H1 (cell line): ENCODE results near the gene FBXO41. TPM values are rescaled to one million over a fixed set of nuclear protein-coding genes. Genes with fewer than 3 reads are reported as not detected.
A peak's percentile ranks its signal among the peaks of the same experiment; 100 is the strongest.

Experiments
- CTCF ChIA-PET: fragments of 300-600 bp; sonication (Branson Sonifier 250); formaldehyde crosslinking; loops from one replicate; lab custom pipeline; 2021; ENCODE audit not compliant: partially characterized antibody; lab: Charles Lee
- POLR2A ChIA-PET: fragments of 300-600 bp; sonication (Branson Sonifier 250); formaldehyde crosslinking; loops from one replicate; lab custom pipeline; 2021; ENCODE audit warnings: inconsistent platforms; ENCODE audit not compliant: partially characterized antibody; lab: Charles Lee
- DNase-seq, 2 experiments: peaks; one replicate each; pipeline versions ENCODE4 v3.0.0 to v3.0.0-alpha.2; 2010 to 2022; ENCODE audit warnings: low spot score in 2 of 2, low read depth in 1 of 2, mixed read lengths in 1 of 2
- FAIRE-seq: peaks from 2 replicates; lab custom pipeline; 2011; peaks lifted over from hg19 to GRCh38; lab: Jason Lieb, UNC
- H2AFZ ChIP-seq: 2 replicates; pipeline ENCODE4 v1.8.1; 2012; ENCODE audit warnings: low read length, inconsistent platforms
- H2AK5ac ChIP-seq: 2 replicates; pipeline ENCODE4 v1.6.1; 2013; ENCODE audit warnings: low read depth, low read length
- H2BK120ac ChIP-seq: replicated peaks from 2 replicates; pipeline ENCODE3; 2013; ENCODE audit warnings: low read depth, low read length, inconsistent platforms
- H2BK12ac ChIP-seq: 2 replicates; pipeline ENCODE4 v1.6.1; 2013; ENCODE audit warnings: low read depth, low read length
- H2BK15ac ChIP-seq: 2 replicates; pipeline ENCODE4 v1.6.1; 2013; ENCODE audit warnings: low read length
- H2BK20ac ChIP-seq: 2 replicates; pipeline ENCODE4 v1.6.1; 2013; ENCODE audit warnings: low read length
- H2BK5ac ChIP-seq: 2 replicates; pipeline ENCODE4 v1.6.1; 2013; ENCODE audit warnings: low read depth, low read length
- H3K14ac ChIP-seq: 2 replicates; pipeline ENCODE4 v1.6.1; 2013; ENCODE audit warnings: inconsistent platforms; ENCODE audit not compliant: insufficient read length
- H3K18ac ChIP-seq: 2 replicates; pipeline ENCODE4 v1.6.1; 2013; ENCODE audit warnings: low read length; ENCODE audit errors: extremely low read depth
- H3K23ac ChIP-seq: 2 replicates; pipeline ENCODE4 v1.6.1; 2013; ENCODE audit warnings: inconsistent platforms; ENCODE audit not compliant: insufficient read length
- H3K23me2 ChIP-seq: 2 replicates; pipeline ENCODE4 v1.6.1; 2013; ENCODE audit warnings: low read depth, low read length
- H3K27ac ChIP-seq: 2 replicates; pipeline ENCODE4 v1.6.1; 2011; ENCODE audit warnings: low read depth, low read length, inconsistent platforms
- H3K27me3 ChIP-seq, 4 experiments: replicated peaks in 1 of 4; 1 replicate in 1 of 4; 2 replicates in 3 of 4; pipeline versions ENCODE4 v1.6.1 to v1.8.1; 2011 to 2013; ENCODE audit warnings: low read length in 3 of 4, mild to moderate bottlenecking in 3 of 4, inconsistent platforms in 2 of 4, mixed read lengths in 2 of 4, moderate library complexity in 1 of 4; ENCODE audit not compliant: control insufficient read depth in 3 of 4, insufficient read depth in 3 of 4; ENCODE audit errors: extremely low read depth in 1 of 4
- H3K36me3 ChIP-seq, 4 experiments: 2 replicates each; pipeline versions ENCODE4 v1.6.1 to v1.8.1; 2011 to 2013; ENCODE audit warnings: mild to moderate bottlenecking in 4 of 4, low read length in 3 of 4, moderate library complexity in 2 of 4, control low read depth in 1 of 4, inconsistent platforms in 1 of 4; ENCODE audit not compliant: insufficient read depth in 4 of 4, control insufficient read depth in 2 of 4
- H3K4ac ChIP-seq: replicated peaks from 2 replicates; pipeline ENCODE3; 2013; ENCODE audit warnings: low read length, low read depth, mixed read lengths, inconsistent platforms; ENCODE audit not compliant: insufficient read length
- H3K4me1 ChIP-seq, 4 experiments: replicated peaks in 1 of 4; 1 replicate in 1 of 4; 2 replicates in 3 of 4; pipeline versions ENCODE4 v1.6.1 to v1.8.1; 2011 to 2013; ENCODE audit warnings: low read length in 3 of 4, inconsistent platforms in 2 of 4, mixed read lengths in 1 of 4; ENCODE audit not compliant: insufficient read depth in 4 of 4, control insufficient read depth in 3 of 4
- H3K4me2 ChIP-seq, 2 experiments: 2 replicates each; pipeline versions ENCODE4 v1.6.1 to v1.8.1; 2011 to 2013; ENCODE audit warnings: low read depth in 2 of 2, low read length in 2 of 2, control low read depth in 1 of 2, inconsistent platforms in 1 of 2, mild to moderate bottlenecking in 1 of 2; ENCODE audit not compliant: insufficient read depth in 1 of 2
- H3K4me3 ChIP-seq, 4 experiments: fragments of 200-600, 300-600 bp in 1 of 4; sonication (generic), shearing (Covaris generic), sonication (Bioruptor Twin) in 1 of 4; 2 replicates each; pipeline versions ENCODE4 v1.5.1 to v1.8.1; 2011 to 2016; ENCODE audit warnings: low read length in 4 of 4, low read depth in 3 of 4, control low read depth in 2 of 4, inconsistent platforms in 2 of 4, mild to moderate bottlenecking in 2 of 4, mixed read lengths in 1 of 4, moderate library complexity in 1 of 4; ENCODE audit not compliant: insufficient read depth in 2 of 4; ENCODE audit errors: extremely low read depth in 1 of 4
- H3K56ac ChIP-seq: replicated peaks from 2 replicates; pipeline ENCODE3; 2013; ENCODE audit warnings: low read depth, mild to moderate bottlenecking, mixed read lengths, low read length, inconsistent platforms; ENCODE audit not compliant: insufficient read length
- H3K79me1 ChIP-seq: 2 replicates; pipeline ENCODE4 v1.6.1; 2013; ENCODE audit warnings: low read depth, low read length, control low read depth
- H3K79me2 ChIP-seq, 2 experiments: 2 replicates each; pipeline versions ENCODE4 v1.6.1 to v1.8.1; 2012 to 2013; ENCODE audit warnings: low read length in 2 of 2, mild to moderate bottlenecking in 2 of 2, inconsistent platforms in 1 of 2; ENCODE audit not compliant: insufficient read depth in 2 of 2, control insufficient read depth in 1 of 2
- H3K9ac ChIP-seq, 4 experiments: replicated peaks in 1 of 4; 1 replicate in 1 of 4; 2 replicates in 3 of 4; pipeline versions ENCODE4 v1.6.1 to v1.8.1; 2011 to 2013; ENCODE audit warnings: low read depth in 3 of 4, low read length in 3 of 4, control low read depth in 2 of 4, mild to moderate bottlenecking in 2 of 4, moderate library complexity in 2 of 4, inconsistent platforms in 1 of 4; ENCODE audit errors: extremely low read depth in 1 of 4
- H3K9me3 ChIP-seq, 2 experiments: 2 replicates each; pipeline versions ENCODE4 v1.6.1 to v1.8.1; 2012 to 2013; ENCODE audit warnings: mild to moderate bottlenecking in 2 of 2, moderate library complexity in 2 of 2, control low read depth in 1 of 2, inconsistent platforms in 1 of 2, low read depth in 1 of 2, low read length in 1 of 2, mixed read lengths in 1 of 2; ENCODE audit not compliant: insufficient read depth in 2 of 2
- H4K20me1 ChIP-seq, 2 experiments: replicated peaks in 1 of 2; 2 replicates each; pipeline versions ENCODE3 to v1.8.1; 2011 to 2013; ENCODE audit warnings: inconsistent platforms in 2 of 2, low read length in 2 of 2, mild to moderate bottlenecking in 1 of 2; ENCODE audit not compliant: insufficient read depth in 2 of 2, control insufficient read depth in 1 of 2
- H4K5ac ChIP-seq: 2 replicates; pipeline ENCODE4 v1.6.1; 2013; ENCODE audit warnings: low read length, low read depth, mixed read lengths, inconsistent platforms; ENCODE audit not compliant: insufficient read length
- H4K8ac ChIP-seq: 2 replicates; pipeline ENCODE4 v1.8.0; 2013; ENCODE audit warnings: mild to moderate bottlenecking, moderate library complexity, low read length, inconsistent platforms; ENCODE audit not compliant: insufficient read depth; ENCODE audit errors: extremely low read depth
- H4K91ac ChIP-seq: replicated peaks from 2 replicates; pipeline ENCODE3; 2013; ENCODE audit warnings: low read length, mixed read lengths, inconsistent platforms; ENCODE audit not compliant: insufficient read length
- ATF3 ChIP-seq: IDR thresholded peaks from 2 replicates; pipeline ENCODE4 v1.6.1; 2011; ENCODE audit warnings: low read depth, mild to moderate bottlenecking, low read length; ENCODE audit not compliant: insufficient read depth
- CHD1 ChIP-seq: IDR thresholded peaks from 2 replicates; pipeline ENCODE4 v1.6.1; 2012; ENCODE audit warnings: low read depth, low read length, improper control_type of control experiment
- GABPA ChIP-seq: IDR thresholded peaks from 2 replicates; pipeline ENCODE4 v1.6.1; 2011; ENCODE audit warnings: mild to moderate bottlenecking, low read length, moderate library complexity, borderline replicate concordance; ENCODE audit not compliant: insufficient read depth
- PHF8 ChIP-seq: fragments of 200-600 bp; sonication (generic); conservative IDR thresholded peaks from 2 replicates; pipeline ENCODE4 v1.7.1; 2012; ENCODE audit warnings: low read depth, mild to moderate bottlenecking, inconsistent platforms, low read length, moderate library complexity
- RAD21 ChIP-seq, 2 experiments: IDR thresholded peaks in 1 of 2; conservative IDR thresholded peaks in 1 of 2; 2 replicates each; pipeline ENCODE4 v1.6.1; 2011; ENCODE audit warnings: low read depth in 2 of 2, low read length in 2 of 2, improper control_type of control experiment in 1 of 2, inconsistent platforms in 1 of 2, mild to moderate bottlenecking in 1 of 2, moderate library complexity in 1 of 2
- RBBP5 ChIP-seq: IDR thresholded peaks from 2 replicates; pipeline ENCODE4 v1.7.1; 2012; ENCODE audit warnings: low read depth, mild to moderate bottlenecking, inconsistent platforms, low read length, moderate library complexity, borderline replicate concordance
- SP2 ChIP-seq: IDR thresholded peaks from 2 replicates; pipeline ENCODE4 v1.6.1; 2012; ENCODE audit warnings: mild to moderate bottlenecking, low read length, inconsistent platforms
- SRF ChIP-seq: IDR thresholded peaks from 2 replicates; pipeline ENCODE4 v1.6.1; 2011; ENCODE audit warnings: mild to moderate bottlenecking, low read depth, low read length, moderate library complexity
- TCF12 ChIP-seq: IDR thresholded peaks from 2 replicates; pipeline ENCODE4 v1.6.1; 2011; ENCODE audit warnings: low read depth, mild to moderate bottlenecking, low read length
- WGBS, 2 experiments: shearing (Covaris generic) in 1 of 2; methylation state at CpG; one replicate each; pipeline versions ENCODE4 v1.1.6 to v1.1.7; 2013 to 2015; ENCODE audit warnings: low lambda C conversion rate in 2 of 2, mixed read lengths in 2 of 2, inconsistent platforms in 1 of 2, low coverage in 1 of 2, missing lambda C conversion rate in 1 of 2; ENCODE audit not compliant: insufficient replicate concordance in 2 of 2, insufficient coverage in 1 of 2, insufficient read length in 1 of 2; ENCODE audit errors: extremely low coverage in 1 of 2, missing lambda C conversion rate in 1 of 2; 5-methylcytosine and 5-hydroxymethylcytosine counted together
- polyA plus RNA-seq, 7 experiments: library from polyadenylated mRNA; depleted of rRNA in 3 of 7; stranded (reverse) in 5 of 7; unstranded in 2 of 7; fragments of >200 nt in 5 of 7; fragments of 200-250 nt in 2 of 7; gene quantifications; 1 replicate in 5 of 7; 2 replicates in 1 of 7; 4 replicates in 1 of 7; pipeline versions ENCODE4 v1.2.1 to v1.2.3, GENCODE V29; 2011 to 2013; ENCODE audit warnings: missing spikeins in 2 of 7, mixed read lengths in 2 of 7
- total RNA-seq: library from RNA; stranded (reverse); fragmentation: NEBNext Ultra II Directional; extraction: Animal tissue kit (Norgen Biotek cat#: 25700); gene quantifications from 2 replicates; pipeline ENCODE4 v1.2.1, GENCODE V29; 2021

FBXO41 gene
- total and polyA plus RNA-seq, 2 of the 8 experiments (the other 6 are each of a cell fraction or from before 2014, with no cell fraction given): 11.2 to 14.3 TPM

DNA sequence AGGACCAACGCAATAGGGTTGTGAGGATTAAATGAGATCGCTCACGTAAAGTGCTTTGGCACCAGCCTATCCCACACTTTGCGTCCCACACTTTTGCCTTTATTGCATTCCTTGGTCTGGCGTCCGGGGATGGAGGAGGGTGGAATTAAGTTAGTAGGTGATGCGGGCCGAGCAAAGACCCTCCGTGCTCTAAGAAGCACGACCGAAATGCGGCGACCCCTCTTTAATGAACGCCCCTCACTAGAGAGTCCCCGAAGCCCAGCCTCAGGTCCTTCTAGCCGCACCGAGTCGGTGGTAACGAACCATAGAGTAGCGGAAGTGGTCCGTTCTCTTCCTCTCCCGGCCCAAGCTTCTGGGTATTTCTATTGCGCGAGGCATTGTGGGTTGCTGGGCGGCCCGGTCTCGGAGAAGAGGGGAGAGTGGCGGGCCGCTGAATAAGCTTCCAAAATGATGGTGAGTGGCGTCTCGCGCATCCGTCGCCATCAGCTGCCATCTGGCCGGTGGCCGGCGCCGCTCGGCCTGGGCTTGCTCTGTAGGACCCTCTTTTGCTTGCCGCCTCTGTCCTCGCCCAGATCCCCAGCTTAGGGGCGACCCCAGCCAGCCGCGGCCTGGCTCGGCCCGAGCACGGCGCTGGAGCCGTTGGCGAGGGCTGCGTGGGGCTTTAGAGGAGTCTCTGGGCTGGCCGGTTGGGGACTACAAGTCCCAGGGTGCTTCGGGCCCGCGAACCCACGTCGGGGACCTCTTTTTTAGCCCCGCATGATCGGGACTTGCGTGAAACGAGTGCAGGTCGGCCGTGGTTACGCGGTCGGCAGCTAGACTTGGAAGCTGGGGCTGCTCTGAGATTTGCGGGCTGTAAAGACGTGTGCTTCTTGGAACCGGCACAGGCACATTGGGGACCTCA lies 50.1 kb downstream of the FBXO41 start, which contains the start of gene CCT7:
Gene CCT7, plus strand, starts transcription at position 377 of the 901 bp plus-strand sequence. Its CDS starts 71 bp downstream, at position 448.
- Histone ChIP-seq H3K56ac (peak within 1 kb of the TSS; percentile 16), H2BK12ac (peak within 1 kb of the TSS; percentile 28; the same call in 1 of the 2 replicates), H2BK120ac (no peak within 1 kb of the TSS), H2BK20ac (no peak within 1 kb of the TSS), H3K18ac (peak within 1 kb of the TSS; percentile 52), H3K4ac (no peak within 1 kb of the TSS), H3K36me3 (peaks cover 0 to 8% (median 5%) of the 10 kb centered on the region in 4 experiments; a peak in 5 of 8 replicates), H3K9me3 (no peaks in the 10 kb centered on the region), H3K27ac (peak within 1 kb of the TSS; percentile 89), H2BK5ac (peak within 1 kb of the TSS; percentile 91), H3K4me3 (peak within 1 kb of the TSS; percentile 82 to 93 (median 88)), H3K4me1 (peaks cover 10 to 21% (median 16%) of the 10 kb centered on the region in 4 experiments; a peak in 6 of 7 replicates), H4K20me1 (peaks cover 9 to 26% of the 10 kb centered on the region in 2 experiments), H4K8ac (peak within 1 kb of the TSS; percentile 96; the same call in 1 of the 2 replicates), H2BK15ac (no peak within 1 kb of the TSS; the same call in 1 of the 2 replicates), H2AK5ac (no peak within 1 kb of the TSS; the same call in 1 of the 2 replicates), H3K23ac (no peak within 1 kb of the TSS), H3K23me2 (peaks cover 21% of the 10 kb centered on the region), H2AFZ (peak within 1 kb of the TSS; percentile 82; the same call in 1 of the 2 replicates), H3K14ac (no peak within 1 kb of the TSS), H3K4me2 (peak within 1 kb of the TSS; percentile 94 to 99), H4K91ac (peak within 1 kb of the TSS; percentile 38), H3K79me1 (peaks cover 8% of the 10 kb centered on the region), H3K27me3 (no peaks in the 10 kb centered on the region; a peak in 2 of 7 replicates), H3K79me2 (peaks cover 46 to 51% of the 10 kb centered on the region in 2 experiments), H4K5ac (peak within 1 kb of the TSS; percentile 40), H3K9ac (peak within 1 kb of the TSS; percentile 94 to 97 (median 95))
- FAIRE-seq: no peak
- 1% methylated on average over 66 of the region's 69 CpGs; no CpG with 5 or more reads in 1 of the 2 experiments for WGBS, 2 experiments
- CTCF ChIA-PET: interaction anchor here (0.6 to 10.2 kb wide), 5 partner anchors 12 to 57 kb away, joined by 3 to 51 read pairs (median 19); partner anchors contain the start of gene SMYD5
- POLR2A ChIA-PET: interaction anchor here (0.6 to 8.8 kb wide), 25 partner anchors 11 to 1472 kb away, joined by 3 to 113 read pairs (median 4); partner anchors contain the start of genes EGR4, FBXO41, NOTO and RAB11FIP5
- peak in 1 of 2 experiments; percentile 84 for DNase-seq
- TF ChIP-seq PHF8: peak; percentile 100
- no peak for TF ChIP-seq RAD21 (IDR thresholded peaks at IDR 0.05 in 1 of 2, conservative IDR thresholded peaks at IDR 0.05 in 1 of 2; ENCODE audit: low read depth in 2 of 2, low read length in 2 of 2)
- no peak for TF ChIP-seq ATF3
- TF ChIP-seq SP2: peak; percentile 95
- TF ChIP-seq SRF: no peak
- TF ChIP-seq GABPA: peak; percentile 92; the same call in 1 of the 2 replicates
- TF ChIP-seq TCF12: no peak
- 0 out of 2 replicates have a peak, but pooled peaks have one; percentile 24 for TF ChIP-seq RBBP5
- TF ChIP-seq CHD1: no peak
